ENCODE results near the gene DCAF17.
A peak's percentile ranks its signal among the peaks of the same experiment; 100 is the strongest.

The DCAF17 gene

GRCh38 chr2:171434013-171434989 lies at the start of gene DCAF17:
Gene DCAF17, plus strand, starts transcription at chr2:171434226. Its CDS starts 352 bp downstream, at chr2:171434578.
- TF ChIP-seq CTCF (IDR thresholded peaks at IDR 0.05; ENCODE audit: borderline replicate concordance, insufficient read depth, low read depth, low read length): no peak

GRCh38 chr2:171386627-171387026 lies 47.4 kb upstream of the DCAF17 start:
- H3K4me3 ChIP-seq (ENCODE audit: low read depth, low read length): no peak overlapping the region
- TF ChIP-seq CTCF (IDR thresholded peaks at IDR 0.05; ENCODE audit: borderline replicate concordance, insufficient read depth, low read depth, low read length): no peak

More at GRCh38 chr2:171434013-171434989, at the start of gene DCAF17:
- peak within 1 kb of the TSS; percentile 81 for H3K4me3 ChIP-seq (ENCODE audit: low read depth, low read length)

GRCh38 chr2:171387052-171387451 lies 47.0 kb upstream of the DCAF17 start:
- H3K4me3 ChIP-seq (ENCODE audit: low read depth, low read length): no peak overlapping the region
- TF ChIP-seq CTCF (IDR thresholded peaks at IDR 0.05; ENCODE audit: borderline replicate concordance, insufficient read depth, low read depth, low read length): no peak

GRCh38 chr2:171389325-171389724 lies 44.7 kb upstream of the DCAF17 start:
- TF ChIP-seq CTCF (IDR thresholded peaks at IDR 0.05; ENCODE audit: borderline replicate concordance, insufficient read depth, low read depth, low read length): no peak
- no peak overlapping the region for H3K4me3 ChIP-seq (ENCODE audit: low read depth, low read length)

- no peak for TF ChIP-seq CTCF (IDR thresholded peaks at IDR 0.05; ENCODE audit: borderline replicate concordance, insufficient read depth, low read depth, low read length)
Measured at GRCh38 chr2:171389780-171390179, 44.2 kb upstream of the DCAF17 start.

GRCh38 chr2:171390941-171391516 lies 43.0 kb upstream of the DCAF17 start:
- TF ChIP-seq CTCF (IDR thresholded peaks at IDR 0.05; ENCODE audit: borderline replicate concordance, insufficient read depth, low read depth, low read length): no peak
- no peak overlapping the region for H3K4me3 ChIP-seq (ENCODE audit: low read depth, low read length)

More at GRCh38 chr2:171389780-171390179, 44.2 kb upstream of the DCAF17 start:
- no peak overlapping the region for H3K4me3 ChIP-seq (ENCODE audit: low read depth, low read length)
